Activated T-helper 2 cell treated with anti-CD3 and anti-CD28 coated beads, Interferon-gamma antibody, Interleukin-2, Interleukin-4, amounts not matched to agents 10 μg/mL and 5 μg/mL and 100 μg/mL, durations not matched to agents 14 hours and 24 hours and 36 hours (primary cell): Measurements from ENCODE around the gene CABCOCO1. TPM values are rescaled to one million over a fixed set of nuclear protein-coding genes. Genes with fewer than 3 reads are reported as not detected.

ENCODE experiments used
- DNase-seq: peaks from one replicate; pipeline ENCODE4 v3.0.0; 2021; ENCODE audit warnings: low spot score
- H3K27ac Mint-ChIP-seq: one replicate; pipeline ENCODE4 v1.8.0; 2021; ENCODE audit warnings: mixed read lengths
- H3K27me3 Mint-ChIP-seq: one replicate; pipeline ENCODE4 v1.8.0; 2021; ENCODE audit warnings: low read depth, mixed read lengths
- H3K36me3 Mint-ChIP-seq: one replicate; pipeline ENCODE4 v1.8.0; 2021; ENCODE audit warnings: low read depth, mixed read lengths
- H3K4me1 Mint-ChIP-seq: one replicate; pipeline ENCODE4 v1.8.0; 2021; ENCODE audit warnings: low read depth, mixed read lengths
- H3K4me3 Mint-ChIP-seq: one replicate; pipeline ENCODE4 v1.8.0; 2021; ENCODE audit warnings: low read depth, mild to moderate bottlenecking, moderate library complexity, mixed read lengths
- H3K9me3 Mint-ChIP-seq: one replicate; pipeline ENCODE4 v1.8.0; 2021; ENCODE audit warnings: mixed read lengths
- intact Hi-C: fragments of 100-400 bp; cut with micrococcal nuclease; formaldehyde crosslinking; loops from one replicate; pipeline ENCODE4 v1.15.1; 2023
- total RNA-seq: library from RNA; stranded (reverse); gene quantifications from 2 replicates; pipeline ENCODE4 v1.2.3, GENCODE V29; 2022

Gene CABCOCO1
- total RNA-seq, 1 donor from 2014 or later: not detected

DNA sequence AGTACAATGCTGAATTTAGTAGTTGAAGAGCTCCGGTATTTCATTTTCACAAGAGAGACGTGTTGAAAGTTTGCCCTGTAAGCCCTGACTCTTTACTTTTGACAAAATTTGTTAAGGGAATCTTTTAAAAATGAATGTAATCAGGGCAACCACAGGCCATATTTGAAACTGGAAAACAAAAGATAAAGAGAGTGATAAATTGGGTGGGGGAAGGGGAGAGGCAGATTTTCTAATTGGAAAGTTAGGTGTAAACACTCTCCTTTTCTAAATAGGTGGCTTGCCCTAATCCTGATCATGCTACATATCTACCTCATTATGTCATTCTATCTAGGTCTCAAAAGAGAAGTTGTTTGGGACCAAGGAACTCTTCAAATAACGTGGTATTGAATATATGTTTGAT, 90.7 kb downstream of the CABCOCO1 start:
- H3K9me3 Mint-ChIP-seq: peaks cover 8% of the 10 kb centered on the region
- no peak overlapping the region for H3K4me3 Mint-ChIP-seq
- peaks cover 3% of the 10 kb centered on the region for H3K36me3 Mint-ChIP-seq
- no peaks in the 10 kb centered on the region for H3K27me3 Mint-ChIP-seq
- no peak for DNase-seq
- peaks cover 51% of the 10 kb centered on the region for H3K4me1 Mint-ChIP-seq
- intact Hi-C loops: loop anchor here (2.0 to 10.0 kb wide), 5 partner anchors 31 to 491 kb away; no protein-coding TSS in a partner anchor
- H3K27ac Mint-ChIP-seq: no peak overlapping the region

DNA sequence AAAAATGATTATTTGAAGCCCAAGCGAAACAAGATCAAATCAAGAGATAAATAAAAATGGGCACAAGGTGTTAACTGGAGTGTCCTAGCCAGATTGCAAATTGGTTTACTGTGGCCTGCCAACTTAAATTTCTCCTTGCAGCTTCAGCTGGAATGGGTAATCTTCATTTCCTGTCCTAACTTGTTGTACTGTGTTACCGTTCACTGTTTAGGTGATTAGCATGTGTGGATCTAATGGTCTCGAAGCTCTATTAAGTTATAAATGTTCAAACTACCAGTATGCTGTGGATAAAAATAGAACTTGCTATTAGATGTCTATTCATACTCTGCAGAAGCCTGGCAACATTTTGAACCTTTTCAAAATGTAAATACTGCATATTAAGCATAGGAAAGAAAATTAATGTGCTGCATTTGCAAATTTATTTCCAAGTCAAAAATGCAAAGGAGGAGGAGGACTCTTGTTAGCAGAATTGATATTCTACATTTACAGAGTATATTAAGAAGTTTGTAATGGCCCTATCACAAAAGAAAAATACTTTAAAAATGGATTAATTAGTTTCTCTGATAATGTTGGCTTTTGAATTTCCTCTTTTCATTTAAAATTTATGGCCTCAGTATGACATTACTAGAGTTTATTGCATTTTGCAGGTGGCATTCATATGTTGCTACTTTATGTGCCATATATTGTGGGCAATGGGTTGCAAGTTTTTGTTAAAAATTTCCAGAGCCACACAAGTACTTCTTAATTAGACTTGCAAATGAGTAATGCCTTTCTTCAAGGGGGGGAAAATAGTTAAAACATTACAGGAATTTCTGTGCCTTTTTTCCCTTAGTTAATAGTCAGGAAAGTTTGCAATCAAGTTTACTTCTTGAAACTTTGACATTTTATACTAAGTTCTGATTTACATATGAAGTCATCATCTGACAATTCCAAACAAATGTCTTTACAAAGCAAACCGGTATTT, 92.1 kb downstream of the CABCOCO1 start:
- intact Hi-C loops: loop anchor here (5.0 to 10.0 kb wide), 3 partner anchors 127 to 490 kb away; no protein-coding TSS in a partner anchor
- Mint-ChIP-seq H3K9me3 (peaks cover 15% of the 10 kb centered on the region), H3K4me3 (no peak overlapping the region), H3K4me1 (peaks cover 55% of the 10 kb centered on the region), H3K27ac (no peak overlapping the region), H3K36me3 (peaks cover 11% of the 10 kb centered on the region), H3K27me3 (no peaks in the 10 kb centered on the region)
- DNase-seq: no peak

DNA sequence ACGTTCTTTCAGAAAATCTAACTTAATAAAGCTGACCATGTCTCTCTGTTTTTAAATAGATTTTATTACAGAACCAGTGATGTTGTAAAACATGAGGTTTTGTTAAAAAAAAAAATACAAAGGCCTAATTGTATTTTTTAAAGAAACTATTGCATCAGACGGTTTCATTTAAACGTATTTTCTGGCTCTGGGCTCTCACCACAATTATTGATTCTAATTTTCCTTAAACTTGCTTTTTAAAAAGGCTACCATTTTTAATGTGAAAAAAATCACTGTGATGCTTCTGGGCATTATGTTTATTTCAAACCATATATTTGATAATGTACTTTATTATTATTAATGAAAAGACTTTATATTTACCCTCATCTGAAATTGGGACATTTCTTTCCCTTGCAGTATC, 94.3 kb downstream of the CABCOCO1 start:
- DNase-seq: no peak
- Mint-ChIP-seq H3K36me3 (peaks cover 22% of the 10 kb centered on the region), H3K27me3 (no peaks in the 10 kb centered on the region), H3K9me3 (peaks cover 20% of the 10 kb centered on the region), H3K27ac (no peak overlapping the region), H3K4me3 (no peak overlapping the region), H3K4me1 (peaks cover 62% of the 10 kb centered on the region)
- intact Hi-C loops: loop anchor here (10.0 kb wide), 1 partner anchor 488 kb away; no protein-coding TSS in a partner anchor

DNA sequence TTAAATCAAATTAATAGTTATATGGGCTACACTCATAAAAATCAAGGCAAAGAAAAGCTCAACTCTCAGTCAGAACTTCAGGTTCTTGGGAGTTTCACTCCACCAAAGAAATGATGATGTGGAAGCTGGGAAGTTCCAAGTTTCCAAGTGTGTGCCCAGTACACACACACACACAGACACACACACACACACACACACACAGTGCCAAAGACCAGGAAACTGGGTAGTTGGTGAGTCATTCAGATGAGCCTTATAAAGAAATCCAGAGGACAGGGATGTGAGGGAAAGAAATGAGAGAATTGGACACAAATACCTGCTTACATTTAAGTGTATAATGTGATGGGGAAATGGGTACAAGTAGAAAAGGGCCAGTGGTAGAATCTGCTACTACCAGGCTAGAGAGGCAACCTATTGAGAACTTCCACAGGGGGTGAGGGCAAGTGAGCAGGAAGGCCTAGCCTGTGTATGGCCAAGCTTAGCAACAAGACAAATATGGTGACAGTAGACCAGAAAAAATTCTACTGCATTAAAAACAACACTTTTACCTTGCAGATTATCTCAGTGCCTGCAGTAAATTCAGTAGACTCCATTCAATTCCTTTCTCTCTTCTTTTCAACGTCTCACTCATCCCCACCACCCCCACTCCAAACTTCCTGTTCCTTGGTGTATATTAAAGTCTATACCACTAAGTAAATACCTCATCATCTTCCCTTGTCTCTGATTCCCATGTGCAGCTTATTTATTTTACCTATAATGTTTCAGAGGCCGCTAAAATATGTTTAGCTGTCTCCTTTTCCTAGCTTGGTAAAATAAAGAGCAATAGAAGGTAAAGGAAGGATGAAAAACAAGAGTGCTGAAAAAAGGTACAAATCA, 95.0 kb downstream of the CABCOCO1 start:
- intact Hi-C loops: loop anchor here (10.0 kb wide), 1 partner anchor 487 kb away; no protein-coding TSS in a partner anchor
- Mint-ChIP-seq H3K27me3 (no peaks in the 10 kb centered on the region), H3K9me3 (peaks cover 20% of the 10 kb centered on the region), H3K4me1 (peaks cover 57% of the 10 kb centered on the region), H3K27ac (no peak overlapping the region), H3K36me3 (peaks cover 22% of the 10 kb centered on the region), H3K4me3 (no peak overlapping the region)
- no peak for DNase-seq

DNA sequence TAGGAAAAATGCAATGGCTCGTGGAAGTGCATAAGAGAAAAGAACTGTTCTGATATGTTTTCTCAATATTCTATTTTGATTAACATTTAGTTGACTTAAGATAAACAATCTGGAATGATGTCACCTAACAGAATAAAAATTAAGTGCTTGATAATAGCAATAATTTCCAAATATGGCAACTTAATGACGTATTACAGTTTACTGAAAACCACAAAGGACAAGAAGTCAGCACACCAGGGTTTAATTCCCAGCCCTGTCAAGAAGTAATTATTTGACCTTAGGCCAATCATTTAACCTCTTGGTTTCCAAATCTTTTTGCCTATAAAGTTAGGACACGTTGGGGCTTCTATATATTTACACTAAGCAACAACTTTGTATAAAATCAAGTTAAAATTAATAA, 95.7 kb downstream of the CABCOCO1 start:
- no peak overlapping the region for H3K27ac Mint-ChIP-seq
- peaks cover 59% of the 10 kb centered on the region for H3K4me1 Mint-ChIP-seq
- H3K27me3 Mint-ChIP-seq: no peaks in the 10 kb centered on the region
- no peak for DNase-seq
- H3K4me3 Mint-ChIP-seq: no peak overlapping the region
- intact Hi-C loops: loop anchor here (10.0 kb wide), 1 partner anchor 486 kb away; no protein-coding TSS in a partner anchor
- peaks cover 16% of the 10 kb centered on the region for H3K9me3 Mint-ChIP-seq
- peaks cover 27% of the 10 kb centered on the region for H3K36me3 Mint-ChIP-seq

DNA sequence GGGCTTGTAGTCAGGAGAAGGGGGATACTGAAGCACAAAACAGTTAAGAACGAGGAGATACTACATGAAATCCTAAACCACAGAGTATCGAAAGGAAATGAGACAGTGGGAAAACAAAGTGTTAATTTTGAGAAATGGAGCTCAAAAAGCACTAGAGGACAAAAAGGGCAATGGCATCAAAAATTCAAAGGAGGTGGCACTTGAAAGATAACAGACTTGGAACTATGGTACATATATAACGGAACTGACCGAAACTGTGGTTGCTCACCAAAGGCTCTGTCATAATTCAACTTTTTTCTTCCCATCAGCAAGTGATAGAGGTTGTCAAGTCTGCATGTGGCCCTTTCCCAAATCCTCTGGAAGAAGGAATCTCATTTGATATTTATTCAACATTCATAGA, 97.0 kb downstream of the CABCOCO1 start:
- H3K4me3 Mint-ChIP-seq: no peak overlapping the region
- H3K9me3 Mint-ChIP-seq: peaks cover 20% of the 10 kb centered on the region
- H3K27ac Mint-ChIP-seq: no peak overlapping the region
- peaks cover 31% of the 10 kb centered on the region for H3K36me3 Mint-ChIP-seq
- no peak for DNase-seq
- H3K27me3 Mint-ChIP-seq: no peaks in the 10 kb centered on the region
- peaks cover 58% of the 10 kb centered on the region for H3K4me1 Mint-ChIP-seq
- intact Hi-C loops: loop anchor here (5.0 to 10.0 kb wide), 2 partner anchors 288 to 485 kb away; no protein-coding TSS in a partner anchor

DNA sequence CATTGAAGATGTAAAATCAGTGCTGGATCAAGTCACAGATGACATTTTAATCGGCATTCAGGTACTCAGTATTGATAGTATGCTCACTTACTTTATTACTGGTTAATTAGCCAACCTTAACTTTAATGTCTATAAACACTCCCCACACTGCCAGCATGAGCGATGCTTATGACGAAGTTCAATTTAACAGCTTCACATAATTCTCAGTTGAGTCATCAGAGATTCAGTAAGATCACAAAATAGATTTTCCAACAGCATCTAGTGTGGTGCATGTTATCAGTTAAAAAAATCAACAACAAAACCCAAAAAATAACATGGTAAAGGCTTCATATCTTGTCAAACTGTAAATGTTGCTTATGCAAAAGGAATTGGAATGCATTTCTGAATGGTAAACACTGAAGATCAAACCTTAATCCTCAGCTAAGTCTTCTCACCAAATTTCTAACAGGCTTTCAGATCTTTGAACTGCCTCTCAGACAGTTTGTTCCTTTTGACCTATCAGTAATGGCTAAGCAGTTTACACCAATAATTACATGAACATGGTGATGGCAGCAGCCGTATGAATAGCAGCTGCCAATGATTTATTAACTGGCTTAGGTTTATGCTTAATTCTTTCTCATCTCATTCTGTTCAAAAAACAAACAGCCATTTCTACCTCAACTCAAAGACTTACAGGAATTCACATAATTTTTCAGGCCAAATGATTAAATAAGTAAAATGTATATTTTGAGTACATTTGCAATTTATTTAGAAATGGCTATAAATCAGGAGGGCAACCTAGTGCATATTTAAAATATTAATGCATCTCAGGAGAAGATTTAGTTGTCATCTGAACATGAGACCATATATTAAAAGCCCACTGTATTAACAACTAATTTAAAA, 98.5 kb downstream of the CABCOCO1 start:
- Mint-ChIP-seq H3K4me1 (peaks cover 65% of the 10 kb centered on the region), H3K9me3 (peaks cover 20% of the 10 kb centered on the region), H3K4me3 (peak overlapping the region; percentile 30), H3K27me3 (no peaks in the 10 kb centered on the region), H3K27ac (peak overlapping the region; percentile 87), H3K36me3 (peaks cover 36% of the 10 kb centered on the region)
- no peak for DNase-seq
- intact Hi-C loops: loop anchor here (1.0 to 5.0 kb wide), 2 partner anchors 23 to 286 kb away; no protein-coding TSS in a partner anchor

DNA sequence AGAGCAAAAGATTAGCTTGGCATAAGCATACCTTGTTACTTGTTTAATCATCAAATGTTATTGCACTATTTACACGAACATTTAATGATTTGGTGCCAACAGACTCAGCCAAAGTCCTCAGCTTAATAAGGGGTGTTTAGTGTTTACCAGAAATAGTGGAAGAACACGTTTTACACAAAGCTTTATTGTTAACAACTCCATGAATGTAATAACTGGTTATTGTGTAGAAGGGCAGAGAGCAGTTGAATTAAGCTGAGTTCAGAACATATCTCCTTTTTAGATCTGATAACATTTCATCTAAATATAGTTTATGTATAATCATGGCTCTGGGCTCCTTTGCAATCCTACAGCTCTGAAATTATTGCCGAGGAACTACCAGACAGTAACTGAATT, 99.1 kb downstream of the CABCOCO1 start:
- H3K36me3 Mint-ChIP-seq: peaks cover 36% of the 10 kb centered on the region
- no peak for DNase-seq
- peaks cover 20% of the 10 kb centered on the region for H3K9me3 Mint-ChIP-seq
- no peak overlapping the region for H3K27ac Mint-ChIP-seq
- peaks cover 68% of the 10 kb centered on the region for H3K4me1 Mint-ChIP-seq
- intact Hi-C loops: loop anchor here (1.0 to 5.0 kb wide), 2 partner anchors 22 to 285 kb away; no protein-coding TSS in a partner anchor
- no peaks in the 10 kb centered on the region for H3K27me3 Mint-ChIP-seq
- H3K4me3 Mint-ChIP-seq: no peak overlapping the region

DNA sequence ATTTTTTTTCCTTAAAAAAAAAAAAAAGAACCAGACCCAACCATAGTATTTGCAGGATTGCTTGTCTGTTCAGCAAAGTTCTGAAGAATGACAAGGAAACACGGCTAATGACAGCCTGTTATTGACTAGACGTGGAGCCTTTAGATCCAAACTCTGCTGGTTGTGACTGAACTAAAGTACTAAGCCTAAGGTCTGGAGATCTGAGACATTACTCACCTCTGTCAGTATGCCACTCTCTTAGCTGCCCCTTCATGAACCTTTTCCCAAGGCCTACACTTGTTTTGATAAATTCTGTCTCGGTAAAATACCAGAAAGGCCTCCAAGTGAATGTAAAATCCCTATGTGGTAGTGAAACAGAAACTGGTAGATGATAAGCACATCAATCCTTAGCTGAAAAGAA, 101.0 kb downstream of the CABCOCO1 start:
- peaks cover 62% of the 10 kb centered on the region for H3K4me1 Mint-ChIP-seq
- no peak overlapping the region for H3K4me3 Mint-ChIP-seq
- peaks cover 16% of the 10 kb centered on the region for H3K9me3 Mint-ChIP-seq
- H3K36me3 Mint-ChIP-seq: peaks cover 33% of the 10 kb centered on the region
- no peak for DNase-seq
- H3K27ac Mint-ChIP-seq: no peak overlapping the region
- intact Hi-C loops: loop anchor here (5.0 kb wide), 1 partner anchor 284 kb away; no protein-coding TSS in a partner anchor
- no peaks in the 10 kb centered on the region for H3K27me3 Mint-ChIP-seq

DNA sequence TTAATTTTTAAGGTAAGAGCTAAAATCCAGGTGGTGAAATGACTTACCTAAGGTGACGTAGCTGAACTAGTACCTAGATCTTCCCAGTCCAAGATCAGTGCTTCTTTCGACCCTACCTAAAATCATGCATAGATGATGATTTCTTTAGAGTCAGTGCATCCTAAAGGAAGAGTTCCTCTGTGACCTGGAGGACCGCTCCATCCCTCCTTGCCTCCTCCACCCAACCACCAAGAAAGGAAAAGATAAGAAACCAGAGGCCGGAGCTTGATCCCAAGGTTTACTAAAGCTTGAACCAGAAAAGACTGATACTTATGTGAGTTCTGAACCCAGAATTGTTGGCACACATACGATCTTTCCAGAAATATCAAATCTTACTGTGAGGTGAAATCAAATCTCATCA, 101.8 kb downstream of the CABCOCO1 start:
- Mint-ChIP-seq H3K9me3 (peaks cover 12% of the 10 kb centered on the region), H3K27ac (no peak overlapping the region), H3K4me3 (no peak overlapping the region), H3K27me3 (no peaks in the 10 kb centered on the region), H3K4me1 (peaks cover 59% of the 10 kb centered on the region), H3K36me3 (peaks cover 27% of the 10 kb centered on the region)
- intact Hi-C loops: loop anchor here (5.0 kb wide), 1 partner anchor 283 kb away; no protein-coding TSS in a partner anchor
- DNase-seq: no peak

DNA sequence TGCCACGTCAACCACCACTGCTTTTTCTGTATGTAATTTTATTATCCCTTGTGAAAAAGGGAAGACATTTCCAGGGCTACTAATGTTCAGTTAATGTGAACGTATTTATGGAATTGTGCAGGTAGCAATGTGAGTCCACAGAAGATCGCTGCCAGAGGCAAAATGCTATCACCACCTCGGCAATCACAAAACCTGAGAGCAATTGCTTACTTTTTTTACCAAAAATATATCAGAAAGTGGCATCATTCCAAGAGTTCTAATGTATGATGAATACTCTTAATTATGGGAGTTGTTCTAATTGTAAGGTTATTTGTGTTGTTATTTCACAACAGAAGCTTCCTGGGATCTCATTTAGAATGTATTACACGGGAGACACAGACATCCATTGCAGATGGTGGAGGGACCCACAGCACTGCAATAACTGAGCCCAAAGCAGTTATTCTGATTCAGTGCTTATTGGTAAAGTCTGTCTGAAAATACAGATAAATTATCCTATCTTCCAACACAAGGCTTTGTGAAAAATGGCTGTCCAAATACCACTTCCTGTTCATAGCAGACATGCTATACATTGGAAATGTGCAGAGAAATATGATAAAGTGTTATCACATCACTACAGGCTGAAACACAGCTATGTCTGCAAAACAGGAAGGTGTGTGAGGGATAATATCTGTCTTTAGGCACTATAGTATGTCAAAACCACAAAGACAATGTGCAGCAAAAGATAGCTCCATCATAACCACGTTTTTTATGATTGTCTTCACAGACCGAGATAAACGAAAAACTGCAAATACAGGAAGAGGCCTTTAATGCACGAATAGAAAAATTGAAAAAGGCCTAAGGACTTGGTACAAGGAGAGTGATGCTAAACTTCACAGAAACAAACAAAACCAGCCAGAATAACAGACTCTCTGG, 102.7 kb downstream of the CABCOCO1 start:
- H3K27me3 Mint-ChIP-seq: no peaks in the 10 kb centered on the region
- H3K4me3 Mint-ChIP-seq: peak overlapping the region; percentile 11
- H3K4me1 Mint-ChIP-seq: peaks cover 51% of the 10 kb centered on the region
- intact Hi-C loops: loop anchor here (1.0 kb wide), 2 partner anchors 19 to 223 kb away; no protein-coding TSS in a partner anchor
- H3K36me3 Mint-ChIP-seq: peaks cover 21% of the 10 kb centered on the region
- H3K27ac Mint-ChIP-seq: peak overlapping the region; percentile 88
- DNase-seq: no peak
- peaks cover 5% of the 10 kb centered on the region for H3K9me3 Mint-ChIP-seq
